ENCODE data around the gene ZNF335. TPM values are rescaled to one million over a fixed set of nuclear protein-coding genes. Genes with fewer than 3 reads are reported as not detected.

The ZNF335 gene
- total RNA-seq, 2 donors from 2014 or later, result 21.4 to 43.4 TPM

- no peak overlapping the region for H3K4me3 ChIP-seq
- peaks cover 8 to 32% of the 10 kb centered on the region in 2 donors for H3K36me3 ChIP-seq
- WGBS, result 53% methylated on average over 5 of the region's 7 CpGs
- H3K27ac ChIP-seq, result no peak overlapping the region
- no peaks in the 10 kb centered on the region for H3K27me3 ChIP-seq (replicated peaks; ENCODE audit: insufficient read depth)
- no peaks in the 10 kb centered on the region for H3K4me1 ChIP-seq (replicated peaks)
- intact Hi-C loops (cut with DNase I), result no loop called here
- H3K9me3 ChIP-seq, result no peaks in the 10 kb centered on the region
- TF ChIP-seq POLR2A (IDR thresholded peaks at IDR 0.05) (no peak), POLR2AphosphoS5 (IDR thresholded peaks at IDR 0.05) (no peak)
- TF ChIP-seq, protein P1, sequence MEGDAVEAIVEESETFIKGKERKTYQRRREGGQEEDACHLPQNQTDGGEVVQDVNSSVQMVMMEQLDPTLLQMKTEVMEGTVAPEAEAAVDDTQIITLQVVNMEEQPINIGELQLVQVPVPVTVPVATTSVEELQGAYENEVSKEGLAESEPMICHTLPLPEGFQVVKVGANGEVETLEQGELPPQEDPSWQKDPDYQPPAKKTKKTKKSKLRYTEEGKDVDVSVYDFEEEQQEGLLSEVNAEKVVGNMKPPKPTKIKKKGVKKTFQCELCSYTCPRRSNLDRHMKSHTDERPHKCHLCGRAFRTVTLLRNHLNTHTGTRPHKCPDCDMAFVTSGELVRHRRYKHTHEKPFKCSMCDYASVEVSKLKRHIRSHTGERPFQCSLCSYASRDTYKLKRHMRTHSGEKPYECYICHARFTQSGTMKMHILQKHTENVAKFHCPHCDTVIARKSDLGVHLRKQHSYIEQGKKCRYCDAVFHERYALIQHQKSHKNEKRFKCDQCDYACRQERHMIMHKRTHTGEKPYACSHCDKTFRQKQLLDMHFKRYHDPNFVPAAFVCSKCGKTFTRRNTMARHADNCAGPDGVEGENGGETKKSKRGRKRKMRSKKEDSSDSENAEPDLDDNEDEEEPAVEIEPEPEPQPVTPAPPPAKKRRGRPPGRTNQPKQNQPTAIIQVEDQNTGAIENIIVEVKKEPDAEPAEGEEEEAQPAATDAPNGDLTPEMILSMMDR (IDR thresholded peaks at IDR 0.05), result no peak
- no peak for DNase-seq (ENCODE audit: low spot score)
Measured at GRCh38 chr20:45948261-45948733, 23.7 kb downstream of the ZNF335 start.

GRCh38 chr20:45947110-45947866 is 24.7 kb downstream of the ZNF335 start:
- 80% methylated on average over 27 of the region's 29 CpGs for WGBS
- no peak for DNase-seq (ENCODE audit: low spot score)
- Histone ChIP-seq H3K36me3 (peaks cover 13 to 33% of the 10 kb centered on the region in 2 donors), H3K27me3 (replicated peaks; ENCODE audit: insufficient read depth) (no peaks in the 10 kb centered on the region), H3K9me3 (no peaks in the 10 kb centered on the region), H3K27ac (no peak overlapping the region), H3K4me1 (replicated peaks) (no peaks in the 10 kb centered on the region), H3K4me3 (no peak overlapping the region)
- TF ChIP-seq POLR2AphosphoS5 (IDR thresholded peaks at IDR 0.05) (no peak), POLR2A (IDR thresholded peaks at IDR 0.05) (no peak)
- TF ChIP-seq, protein P1 (IDR thresholded peaks at IDR 0.05), result no peak
- intact Hi-C loops (cut with DNase I), result no loop called here

- DNase-seq (ENCODE audit: low spot score), result no peak
- TF ChIP-seq, protein P1 (IDR thresholded peaks at IDR 0.05), result no peak
- no peak for TF ChIP-seq POLR2A (IDR thresholded peaks at IDR 0.05)
- no peak for TF ChIP-seq POLR2AphosphoS5 (IDR thresholded peaks at IDR 0.05)
- Histone ChIP-seq H3K27me3 (replicated peaks; ENCODE audit: insufficient read depth) (no peaks in the 10 kb centered on the region), H3K36me3 (peaks cover 13 to 26% of the 10 kb centered on the region in 2 donors), H3K4me1 (replicated peaks) (no peaks in the 10 kb centered on the region), H3K27ac (no peak overlapping the region), H3K9me3 (no peaks in the 10 kb centered on the region), H3K4me3 (no peak overlapping the region)
- 82% methylated on average over 18 of the region's 20 CpGs for WGBS
- intact Hi-C loops (cut with DNase I), result no loop called here
Measured at GRCh38 chr20:45946149-45946970, 25.6 kb downstream of the ZNF335 start.

- H3K36me3 ChIP-seq, result peaks cover 15 to 31% of the 10 kb centered on the region in 2 donors
- intact Hi-C loops (cut with DNase I), result no loop called here
- H3K27me3 ChIP-seq (replicated peaks; ENCODE audit: insufficient read depth), result no peaks in the 10 kb centered on the region
- TF ChIP-seq POLR2A (IDR thresholded peaks at IDR 0.05), result no peak
- no peak for TF ChIP-seq POLR2AphosphoS5 (IDR thresholded peaks at IDR 0.05)
- TF ChIP-seq, protein P1 (IDR thresholded peaks at IDR 0.05), result no peak
- DNase-seq (ENCODE audit: low spot score), result no peak
- H3K9me3 ChIP-seq, result no peaks in the 10 kb centered on the region
- H3K4me1 ChIP-seq (replicated peaks), result no peaks in the 10 kb centered on the region
- H3K27ac ChIP-seq, result no peak overlapping the region
- WGBS, result 84% methylated on average over 13 of the region's 13 CpGs
- H3K4me3 ChIP-seq, result no peak overlapping the region
Measured at GRCh38 chr20:45945678-45946148, 26.3 kb downstream of the ZNF335 start.
